ENCODE data around the gene TBL1X.
"Not testable (repeated sequence)": the region's sequence is repeated elsewhere in the genome, so short reads cannot be mapped to it uniquely, and the experiment has no call there.

The TBL1X gene

GRCh38 chrX:9500584-9500983 lies 35.7 kb downstream of the TBL1X start:
- DNase-seq: no peak

GRCh38 chrX:9501362-9501761 lies 36.5 kb downstream of the TBL1X start:
- no peak for DNase-seq

- no peak for DNase-seq
Measured at GRCh38 chrX:9503261-9503660, 38.4 kb downstream of the TBL1X start.

DNA sequence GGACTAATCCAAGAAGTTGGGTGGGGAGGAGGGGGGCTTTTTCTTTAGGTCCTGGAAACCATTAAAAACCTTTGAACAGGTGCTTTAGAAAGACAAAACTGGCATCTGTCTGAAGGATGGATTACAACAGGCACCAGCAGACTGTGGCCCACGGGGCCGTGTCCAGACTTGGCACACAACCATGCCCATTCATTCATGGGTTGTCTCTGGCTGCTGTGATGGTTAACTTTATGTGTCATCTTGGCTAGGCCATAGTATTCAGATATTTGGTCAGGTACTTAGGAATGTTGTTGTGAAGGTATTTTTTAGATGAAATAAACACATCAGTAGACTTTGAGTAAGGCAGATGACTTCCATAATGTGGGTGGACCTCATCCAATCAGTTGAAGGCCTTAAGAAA lies 45.5 kb downstream of the TBL1X start:
- DNase-seq: no peak

- DNase-seq: no peak
Measured at GRCh38 chrX:9510980-9511379, 46.1 kb downstream of the TBL1X start.

DNA sequence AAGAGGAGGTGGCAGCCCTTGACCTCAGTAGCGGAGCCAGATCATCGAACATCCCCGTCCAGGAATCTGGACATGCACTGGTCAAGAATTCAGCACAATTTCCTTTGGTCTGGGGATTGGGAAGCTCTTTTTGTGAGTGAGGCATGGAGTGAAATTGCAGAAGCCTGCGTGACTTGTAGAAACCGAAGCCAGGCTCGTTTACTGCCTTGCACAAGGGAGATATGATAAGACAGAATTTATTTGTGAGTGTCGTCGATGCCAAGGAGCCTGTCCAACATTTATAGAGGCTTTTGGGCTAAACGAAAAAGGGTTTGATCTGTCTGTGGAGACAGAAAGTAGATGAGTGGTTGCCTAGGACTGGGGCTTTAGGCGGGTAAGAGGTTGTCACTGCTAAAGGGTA lies 50.6 kb downstream of the TBL1X start:
- no peak for DNase-seq

DNA sequence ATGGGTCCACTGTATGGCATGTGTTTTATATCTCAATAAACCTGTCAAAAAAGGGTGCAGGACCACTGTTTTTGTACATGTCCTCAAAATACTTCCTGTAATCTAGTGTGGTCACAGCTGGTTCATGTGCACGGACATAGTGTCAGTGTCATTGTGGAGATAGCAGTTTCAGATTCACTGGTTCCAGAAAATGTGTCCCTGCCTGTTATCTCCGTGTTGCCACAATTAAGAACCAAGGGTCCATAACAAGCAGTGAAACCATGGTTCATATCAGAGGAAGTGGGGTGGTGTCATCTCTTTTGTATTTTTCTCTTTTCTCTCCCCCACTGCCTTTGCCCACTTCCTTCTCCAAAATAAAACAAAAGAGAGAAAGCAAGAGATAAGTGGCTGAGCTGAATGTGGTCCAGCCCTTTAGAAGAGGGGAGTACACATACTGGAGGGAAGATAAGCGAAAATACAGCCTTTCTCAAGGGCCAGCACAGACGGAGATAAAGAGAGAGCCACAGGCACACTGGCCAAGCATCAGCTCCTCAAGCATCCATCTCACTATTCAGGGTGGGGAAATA lies 51.2 kb downstream of the TBL1X start:
- no peak for DNase-seq

DNA sequence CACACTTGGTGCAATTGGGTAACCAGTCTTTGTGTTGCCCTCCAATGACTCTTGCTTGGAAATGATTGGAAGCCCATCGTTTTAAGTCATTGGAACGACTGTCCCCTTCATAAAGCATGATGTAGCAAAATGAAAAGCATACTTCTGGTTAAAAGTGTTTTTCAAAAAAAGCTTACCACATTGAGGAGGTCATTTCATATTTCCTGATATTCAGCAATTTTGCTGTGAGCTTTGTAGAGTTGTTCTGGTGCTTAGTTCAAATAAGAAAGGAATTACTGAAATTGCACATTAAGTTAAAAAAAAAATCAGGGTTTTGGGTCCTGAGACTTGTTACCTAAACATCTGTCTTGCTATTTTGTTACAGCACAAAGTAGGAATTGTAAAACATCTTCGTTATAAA lies 51.8 kb downstream of the TBL1X start:
- DNase-seq: no peak

- no peak for DNase-seq
Measured at GRCh38 chrX:9518051-9518450, 53.2 kb downstream of the TBL1X start.

GRCh38 chrX:9518889-9519288 lies 54.0 kb downstream of the TBL1X start:
- DNase-seq: no peak

- DNase-seq: no peak
Measured at GRCh38 chrX:9519546-9520216, 54.8 kb downstream of the TBL1X start.

DNA sequence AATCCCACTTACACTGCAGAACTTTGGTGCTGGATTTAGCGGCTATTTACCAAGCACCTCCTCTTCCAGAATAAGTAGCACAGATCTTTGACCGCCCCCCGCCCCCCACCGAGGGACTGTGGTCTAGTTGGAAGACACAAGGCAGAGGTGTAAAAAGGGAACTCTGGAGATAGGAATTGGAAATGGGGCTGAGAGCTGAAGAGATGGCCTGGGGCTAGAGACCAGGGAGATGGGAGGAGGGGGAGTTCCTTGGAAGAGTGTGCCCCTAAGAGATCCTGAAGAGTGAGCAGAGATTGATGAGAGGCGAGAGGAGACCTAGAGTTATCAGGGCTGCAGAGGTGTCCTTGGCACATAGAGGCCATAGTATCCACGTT lies 55.3 kb downstream of the TBL1X start:
- DNase-seq: no peak

GRCh38 chrX:9522378-9523155 lies 57.7 kb downstream of the TBL1X start:
- DNase-seq: no peak

DNA sequence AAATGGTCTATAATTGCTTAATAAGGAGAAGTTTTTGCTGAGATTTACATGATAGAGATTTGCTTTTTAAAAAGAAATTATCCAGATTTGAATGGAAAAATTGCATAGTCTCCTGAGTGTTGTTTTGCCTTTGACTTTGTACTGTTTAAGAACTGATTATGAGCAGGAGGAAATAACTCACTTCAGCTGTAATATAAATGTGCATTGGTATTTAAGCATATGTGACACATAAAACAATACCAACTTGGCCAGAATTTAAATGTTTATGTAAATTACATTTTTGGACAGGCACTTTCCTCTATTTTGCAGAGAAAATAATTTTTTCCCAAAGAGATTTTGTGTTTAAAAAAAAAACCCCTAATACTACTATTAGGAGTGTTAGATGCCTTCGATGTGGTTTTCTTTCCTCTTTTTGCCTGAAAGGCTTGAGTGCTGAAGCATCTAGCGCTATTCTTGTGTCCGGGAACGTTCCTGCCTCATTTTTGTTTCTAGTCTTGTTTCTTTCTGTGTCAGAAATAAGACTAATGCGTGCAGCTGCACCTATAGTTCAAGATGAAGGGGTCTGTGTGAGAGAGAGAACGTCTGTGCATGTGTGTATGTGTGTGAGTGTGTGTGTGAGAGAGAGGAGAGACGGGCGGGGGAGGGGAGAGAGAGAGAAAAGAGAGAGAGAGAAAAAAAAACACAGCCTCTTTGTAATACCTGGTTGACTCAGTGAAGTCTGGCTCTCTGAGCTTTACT lies 60.8 kb downstream of the TBL1X start:
- DNase-seq: peak in 1 of 6 experiments; percentile 5

DNA sequence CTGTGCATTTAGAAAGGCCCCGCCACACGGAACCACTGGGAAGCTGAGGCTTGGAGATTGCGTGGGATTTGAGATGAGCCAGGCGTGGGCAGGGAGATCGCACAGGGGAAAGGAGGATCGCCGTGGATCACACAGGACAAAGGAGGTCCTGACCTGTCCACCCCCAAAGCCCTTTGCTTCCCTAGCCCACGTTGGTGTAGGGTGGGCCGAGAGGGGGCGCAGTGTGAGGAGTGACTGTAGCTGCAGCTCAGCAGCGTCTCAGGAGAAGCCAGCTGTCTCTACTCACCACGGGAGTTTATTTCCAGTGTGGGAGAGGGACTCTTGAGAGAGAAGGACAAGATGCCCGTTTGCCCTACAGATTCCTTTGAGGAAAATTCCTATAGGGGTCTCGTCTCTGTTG lies 62.1 kb downstream of the TBL1X start:
- DNase-seq: peak in 2 of 6 experiments; percentile 2 to 19

GRCh38 chrX:9528498-9528897 lies 63.6 kb downstream of the TBL1X start:
- no peak for DNase-seq

DNA sequence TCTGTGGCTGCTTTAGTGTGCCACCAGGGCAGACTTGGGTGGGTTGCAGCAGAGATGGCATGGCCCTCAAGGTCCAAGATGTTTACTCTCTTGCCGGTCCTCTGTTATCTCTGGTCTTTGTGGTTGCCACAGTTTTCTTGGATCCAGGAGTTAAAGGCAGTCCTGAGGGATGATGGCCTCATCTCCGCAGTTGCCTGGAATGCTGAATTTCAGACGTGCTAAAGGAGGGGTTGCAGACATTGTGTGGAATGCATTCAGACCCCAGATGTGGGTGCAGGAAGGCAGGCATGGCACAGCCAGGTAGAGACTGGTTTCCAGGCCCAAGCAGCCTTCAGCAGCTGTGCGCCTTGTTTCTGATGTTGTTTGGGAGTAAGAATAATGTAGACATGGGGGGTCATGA lies 64.4 kb downstream of the TBL1X start:
- no peak for DNase-seq

- DNase-seq: peak in 5 of 6 experiments; percentile 16 to 41 (median 38)
Measured at GRCh38 chrX:9530848-9531274, 66.0 kb downstream of the TBL1X start.

DNA sequence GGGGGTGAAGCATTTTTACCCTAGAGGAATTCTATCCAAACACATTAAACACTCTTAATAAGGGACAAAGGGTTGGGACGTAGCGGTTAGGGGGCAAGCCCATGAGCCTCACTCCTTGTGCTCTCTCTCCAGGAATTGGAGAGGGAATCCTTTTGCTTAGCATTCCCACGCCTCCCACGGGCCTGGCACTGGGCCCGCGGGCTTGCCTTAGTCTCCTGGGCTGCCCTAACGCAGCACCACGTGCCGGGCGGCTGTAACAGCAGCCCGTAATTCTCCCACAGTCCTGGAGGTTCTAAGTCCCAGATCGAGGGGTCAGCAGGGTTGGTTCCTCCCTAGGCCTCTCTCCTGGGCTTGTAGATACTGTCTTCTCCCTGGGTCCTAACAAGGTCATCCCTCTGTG lies 67.5 kb downstream of the TBL1X start:
- DNase-seq: no peak

- DNase-seq: no peak
Measured at GRCh38 chrX:9533611-9534010, 68.8 kb downstream of the TBL1X start.

GRCh38 chrX:9534686-9535085 lies 69.8 kb downstream of the TBL1X start:
- no peak for DNase-seq

GRCh38 chrX:9535101-9535500 lies 70.2 kb downstream of the TBL1X start:
- no peak for DNase-seq

DNA sequence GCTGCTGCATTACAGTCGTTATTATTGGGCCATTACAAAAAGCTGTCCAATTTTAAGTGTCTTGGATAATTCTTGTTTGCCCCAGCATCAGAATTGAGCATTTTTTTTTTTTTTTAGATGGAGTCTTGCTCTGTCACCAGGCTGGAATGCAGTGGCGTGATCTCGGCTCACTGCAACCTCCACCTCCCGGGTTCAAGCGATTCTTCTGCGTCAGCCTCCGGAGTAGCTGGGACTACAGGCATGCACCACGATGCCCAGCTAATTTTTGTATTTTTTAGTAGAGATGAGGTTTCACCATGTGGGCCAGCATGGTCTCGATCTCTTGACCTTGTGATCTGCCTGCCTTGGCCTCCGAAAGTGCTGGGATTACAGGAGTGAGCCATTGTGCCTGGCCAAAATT lies 71.3 kb downstream of the TBL1X start:
- DNase-seq: not testable (repeated sequence)

- DNase-seq: no peak
Measured at GRCh38 chrX:9537781-9538180, 72.9 kb downstream of the TBL1X start.

Data from stimulated activated naive CD4-positive, alpha-beta T cell (primary cell).